H1 (cell line): Measurements from ENCODE around the gene PRRT1.

ENCODE experiments used
- BCL11A ChIP-seq, 2 experiments: IDR thresholded peaks; one replicate each; pipeline ENCODE4 v1.6.1; 2011; ENCODE audit warnings: low read depth in 2 of 2, low read length in 2 of 2, mild to moderate bottlenecking in 2 of 2
- EZH2 ChIP-seq: fragments of 200-600 bp; sonication (generic); IDR thresholded peaks from 2 replicates; pipeline ENCODE4 v1.7.1; 2012; ENCODE audit warnings: low read depth, mild to moderate bottlenecking, moderate library complexity, low read length, inconsistent platforms; ENCODE audit not compliant: severe bottlenecking
- RFX5 ChIP-seq: IDR thresholded peaks from 2 replicates; pipeline ENCODE4 v1.6.1; 2011; ENCODE audit warnings: low read depth, low read length, improper control_type of control experiment, borderline replicate concordance
- SIN3A ChIP-seq, 2 experiments: IDR thresholded peaks in 1 of 2; conservative IDR thresholded peaks in 1 of 2; 2 replicates each; pipeline ENCODE4 v1.6.1; 2011 to 2012; ENCODE audit warnings: low read length in 2 of 2, improper control_type of control experiment in 1 of 2, low read depth in 1 of 2, mild to moderate bottlenecking in 1 of 2
- TAF7 ChIP-seq: optimal IDR thresholded peaks from 2 replicates; pipeline ENCODE3; 2011; ENCODE audit warnings: low read depth, mild to moderate bottlenecking, inconsistent platforms, low read length, moderate library complexity, borderline replicate concordance
- TBP ChIP-seq: IDR thresholded peaks from 2 replicates; pipeline ENCODE4 v1.6.1; 2011; ENCODE audit warnings: low read depth, low read length, improper control_type of control experiment
- ZNF274 ChIP-seq: IDR thresholded peaks from 2 replicates; pipeline ENCODE4 v1.7.0; 2012; ENCODE audit warnings: low read length, borderline replicate concordance; ENCODE audit errors: extremely low read depth
- TF ChIP-seq, protein P1 (sequence below), 3 experiments: IDR thresholded peaks; 1 replicate in 2 of 3; 2 replicates in 1 of 3; pipeline versions ENCODE4 v1.5.1 to v1.6.1; 2011; ENCODE audit warnings: low read length in 3 of 3, mild to moderate bottlenecking in 3 of 3, inconsistent platforms in 2 of 3, low read depth in 1 of 3, moderate library complexity in 1 of 3; ENCODE audit not compliant: insufficient read depth in 1 of 3; ENCODE audit errors: control extremely low read depth in 1 of 3
- TF ChIP-seq, protein P2 (sequence below): IDR thresholded peaks from 2 replicates; pipeline ENCODE4 v1.6.1; 2012; ENCODE audit warnings: inconsistent platforms
- TF ChIP-seq, protein P3 (sequence below): IDR thresholded peaks from 2 replicates; pipeline ENCODE4 v1.6.1; 2011; ENCODE audit warnings: low read length, improper control_type of control experiment

DNA sequence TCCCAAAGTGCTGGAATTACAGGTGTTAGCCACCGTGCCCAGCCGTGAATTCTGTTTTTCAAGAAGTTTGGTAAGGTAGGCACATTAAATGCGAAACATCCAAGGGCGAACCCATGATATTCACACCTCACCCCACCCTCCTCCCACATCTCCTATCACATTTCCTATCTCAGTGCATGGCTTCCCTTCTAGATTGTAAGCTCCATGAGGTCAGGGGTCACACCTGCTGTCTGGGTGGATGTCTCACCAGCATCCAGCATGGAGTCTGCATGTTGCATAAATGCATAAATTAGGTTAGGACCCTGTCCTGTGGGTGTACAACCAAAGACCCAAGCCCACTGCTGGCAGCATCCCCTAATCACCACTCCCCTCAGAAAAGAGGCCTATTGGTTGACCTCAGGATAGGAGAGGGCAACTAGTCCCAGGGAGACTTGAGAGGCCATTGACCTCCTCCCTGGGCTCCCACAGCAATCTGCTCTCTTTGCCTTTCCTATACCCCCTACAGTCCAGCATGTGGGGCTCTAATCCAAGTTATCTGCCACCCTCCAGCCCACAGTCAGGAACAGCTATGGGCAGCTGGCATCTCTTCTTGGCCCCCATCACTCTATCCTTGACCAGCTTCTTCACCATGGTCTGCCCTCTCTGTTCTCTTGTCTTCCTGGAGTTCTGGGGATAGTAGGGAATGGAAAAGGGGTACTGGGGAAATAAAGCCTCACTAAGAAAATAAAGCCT is 4.2 kb downstream of the PRRT1 start:
- TF ChIP-seq, protein P1, sequence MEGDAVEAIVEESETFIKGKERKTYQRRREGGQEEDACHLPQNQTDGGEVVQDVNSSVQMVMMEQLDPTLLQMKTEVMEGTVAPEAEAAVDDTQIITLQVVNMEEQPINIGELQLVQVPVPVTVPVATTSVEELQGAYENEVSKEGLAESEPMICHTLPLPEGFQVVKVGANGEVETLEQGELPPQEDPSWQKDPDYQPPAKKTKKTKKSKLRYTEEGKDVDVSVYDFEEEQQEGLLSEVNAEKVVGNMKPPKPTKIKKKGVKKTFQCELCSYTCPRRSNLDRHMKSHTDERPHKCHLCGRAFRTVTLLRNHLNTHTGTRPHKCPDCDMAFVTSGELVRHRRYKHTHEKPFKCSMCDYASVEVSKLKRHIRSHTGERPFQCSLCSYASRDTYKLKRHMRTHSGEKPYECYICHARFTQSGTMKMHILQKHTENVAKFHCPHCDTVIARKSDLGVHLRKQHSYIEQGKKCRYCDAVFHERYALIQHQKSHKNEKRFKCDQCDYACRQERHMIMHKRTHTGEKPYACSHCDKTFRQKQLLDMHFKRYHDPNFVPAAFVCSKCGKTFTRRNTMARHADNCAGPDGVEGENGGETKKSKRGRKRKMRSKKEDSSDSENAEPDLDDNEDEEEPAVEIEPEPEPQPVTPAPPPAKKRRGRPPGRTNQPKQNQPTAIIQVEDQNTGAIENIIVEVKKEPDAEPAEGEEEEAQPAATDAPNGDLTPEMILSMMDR (IDR thresholded peaks at IDR 0.05; ENCODE audit: control extremely low read depth in 1 of 3, insufficient read depth in 1 of 3, low read depth in 1 of 3, low read length in 3 of 3), result no peak
- TF ChIP-seq, protein P2, sequence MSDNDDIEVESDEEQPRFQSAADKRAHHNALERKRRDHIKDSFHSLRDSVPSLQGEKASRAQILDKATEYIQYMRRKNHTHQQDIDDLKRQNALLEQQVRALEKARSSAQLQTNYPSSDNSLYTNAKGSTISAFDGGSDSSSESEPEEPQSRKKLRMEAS, result no peak
- TF ChIP-seq TAF7 (no peak), RFX5 (no peak), ZNF274 (no peak), EZH2 (no peak), TBP (no peak), BCL11A (IDR thresholded peaks at IDR 0.05; ENCODE audit: low read depth in 2 of 2, low read length in 2 of 2) (no peak), SIN3A (conservative IDR thresholded peaks at IDR 0.05 in 1 of 2, IDR thresholded peaks at IDR 0.05 in 1 of 2; ENCODE audit: low read depth in 1 of 2, low read length in 2 of 2) (no peak)
- TF ChIP-seq, protein P3, sequence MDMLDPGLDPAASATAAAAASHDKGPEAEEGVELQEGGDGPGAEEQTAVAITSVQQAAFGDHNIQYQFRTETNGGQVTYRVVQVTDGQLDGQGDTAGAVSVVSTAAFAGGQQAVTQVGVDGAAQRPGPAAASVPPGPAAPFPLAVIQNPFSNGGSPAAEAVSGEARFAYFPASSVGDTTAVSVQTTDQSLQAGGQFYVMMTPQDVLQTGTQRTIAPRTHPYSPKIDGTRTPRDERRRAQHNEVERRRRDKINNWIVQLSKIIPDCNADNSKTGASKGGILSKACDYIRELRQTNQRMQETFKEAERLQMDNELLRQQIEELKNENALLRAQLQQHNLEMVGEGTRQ, result no peak
